ENCODE results near the gene LIPC.

The LIPC gene

DNA sequence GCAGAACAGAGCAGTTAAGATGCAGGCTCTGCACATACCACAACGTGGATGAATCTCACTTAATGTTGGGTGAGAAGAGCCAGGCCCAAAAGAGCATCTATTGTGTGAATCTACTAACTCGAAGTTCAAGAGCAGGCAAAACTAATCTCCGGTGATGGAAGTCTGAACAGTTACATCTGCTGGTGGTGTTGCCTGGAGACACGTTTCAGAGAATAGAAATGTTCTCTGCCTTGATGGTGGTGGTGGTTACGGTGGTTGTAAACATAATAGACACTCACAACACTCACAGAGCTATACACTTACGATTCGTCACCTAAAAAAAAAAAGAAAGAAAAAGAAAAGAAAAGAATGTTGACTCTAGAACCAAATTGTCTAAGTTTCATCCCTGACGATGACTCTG is 86.8 kb downstream of the LIPC start:
- Histone ChIP-seq H3K4me3 (ENCODE audit: low read depth, low read length) (no peak overlapping the region), H2AFZ (ENCODE audit: low read length, unreplicated experiment) (no peak overlapping the region), H3K4me1 (ENCODE audit: control insufficient read depth, insufficient read depth, low read length, unreplicated experiment) (peaks cover 8% of the 10 kb centered on the region), H3K36me3 (ENCODE audit: insufficient read depth, low read length) (no peaks in the 10 kb centered on the region), H3K79me2 (ENCODE audit: control insufficient read depth, insufficient read depth, low read length, unreplicated experiment) (no peaks in the 10 kb centered on the region), H3K27me3 (ENCODE audit: insufficient read depth, low read length) (no peaks in the 10 kb centered on the region), H3K27ac (ENCODE audit: low read depth, low read length) (no peak overlapping the region)

GRCh38 chr15:58519516-58519915 is 87.7 kb downstream of the LIPC start:
- no peak overlapping the region for H2AFZ ChIP-seq (ENCODE audit: low read length, unreplicated experiment)
- no peak overlapping the region for H3K4me3 ChIP-seq (ENCODE audit: low read depth, low read length)
- H3K27me3 ChIP-seq (ENCODE audit: insufficient read depth, low read length) = no peaks in the 10 kb centered on the region
- H3K4me1 ChIP-seq (ENCODE audit: control insufficient read depth, insufficient read depth, low read length, unreplicated experiment) = peaks cover 8% of the 10 kb centered on the region
- no peaks in the 10 kb centered on the region for H3K79me2 ChIP-seq (ENCODE audit: control insufficient read depth, insufficient read depth, low read length, unreplicated experiment)
- H3K27ac ChIP-seq (ENCODE audit: low read depth, low read length) = no peak overlapping the region
- no peaks in the 10 kb centered on the region for H3K36me3 ChIP-seq (ENCODE audit: insufficient read depth, low read length)

DNA sequence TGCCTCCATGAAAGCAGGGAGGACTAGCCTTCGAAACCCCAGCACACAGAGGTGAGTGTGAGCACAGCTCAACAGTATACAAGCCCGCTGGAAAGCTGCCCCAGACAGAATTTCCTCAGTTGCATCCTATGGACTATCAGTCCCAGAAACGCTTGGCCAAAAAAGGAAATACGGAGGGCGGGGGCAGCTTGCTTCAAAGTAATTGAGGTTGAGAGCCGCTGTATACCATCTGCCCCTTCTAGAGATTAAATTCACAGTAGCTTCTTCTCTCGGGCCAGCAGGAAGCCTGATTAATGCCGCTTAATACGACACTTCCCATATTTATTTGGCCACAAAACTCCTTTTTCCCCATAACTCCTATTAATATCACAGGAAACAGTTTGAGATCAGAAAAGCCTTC is 88.7 kb downstream of the LIPC start:
- Histone ChIP-seq H3K4me1 (ENCODE audit: control insufficient read depth, insufficient read depth, low read length, unreplicated experiment) (peaks cover 8% of the 10 kb centered on the region), H2AFZ (ENCODE audit: low read length, unreplicated experiment) (no peak overlapping the region), H3K79me2 (ENCODE audit: control insufficient read depth, insufficient read depth, low read length, unreplicated experiment) (no peaks in the 10 kb centered on the region), H3K4me3 (ENCODE audit: low read depth, low read length) (no peak overlapping the region), H3K27me3 (ENCODE audit: insufficient read depth, low read length) (no peaks in the 10 kb centered on the region), H3K36me3 (ENCODE audit: insufficient read depth, low read length) (no peaks in the 10 kb centered on the region), H3K27ac (ENCODE audit: low read depth, low read length) (no peak overlapping the region)

GRCh38 chr15:58520936-58521292 is 89.1 kb downstream of the LIPC start:
- no peak overlapping the region for H3K4me3 ChIP-seq (ENCODE audit: low read depth, low read length)
- no peak overlapping the region for H2AFZ ChIP-seq (ENCODE audit: low read length, unreplicated experiment)
- H3K27me3 ChIP-seq (ENCODE audit: insufficient read depth, low read length) = no peaks in the 10 kb centered on the region
- H3K36me3 ChIP-seq (ENCODE audit: insufficient read depth, low read length) = no peaks in the 10 kb centered on the region
- peaks cover 8% of the 10 kb centered on the region for H3K4me1 ChIP-seq (ENCODE audit: control insufficient read depth, insufficient read depth, low read length, unreplicated experiment)
- no peaks in the 10 kb centered on the region for H3K79me2 ChIP-seq (ENCODE audit: control insufficient read depth, insufficient read depth, low read length, unreplicated experiment)
- no peak overlapping the region for H3K27ac ChIP-seq (ENCODE audit: low read depth, low read length)

GRCh38 chr15:58521293-58521991 is 89.7 kb downstream of the LIPC start:
- Histone ChIP-seq H2AFZ (ENCODE audit: low read length, unreplicated experiment) (peak overlapping the region; percentile 68), H3K27me3 (ENCODE audit: insufficient read depth, low read length) (no peaks in the 10 kb centered on the region), H3K36me3 (ENCODE audit: insufficient read depth, low read length) (no peaks in the 10 kb centered on the region), H3K4me1 (ENCODE audit: control insufficient read depth, insufficient read depth, low read length, unreplicated experiment) (peaks cover 8% of the 10 kb centered on the region), H3K4me3 (ENCODE audit: low read depth, low read length) (no peak overlapping the region), H3K79me2 (ENCODE audit: control insufficient read depth, insufficient read depth, low read length, unreplicated experiment) (no peaks in the 10 kb centered on the region), H3K27ac (ENCODE audit: low read depth, low read length) (no peak overlapping the region)

- peaks cover 8% of the 10 kb centered on the region for H3K4me1 ChIP-seq (ENCODE audit: control insufficient read depth, insufficient read depth, low read length, unreplicated experiment)
- no peaks in the 10 kb centered on the region for H3K36me3 ChIP-seq (ENCODE audit: insufficient read depth, low read length)
- H3K27me3 ChIP-seq (ENCODE audit: insufficient read depth, low read length) = no peaks in the 10 kb centered on the region
- no peaks in the 10 kb centered on the region for H3K79me2 ChIP-seq (ENCODE audit: control insufficient read depth, insufficient read depth, low read length, unreplicated experiment)
- no peak overlapping the region for H2AFZ ChIP-seq (ENCODE audit: low read length, unreplicated experiment)
- H3K4me3 ChIP-seq (ENCODE audit: low read depth, low read length) = no peak overlapping the region
- no peak overlapping the region for H3K27ac ChIP-seq (ENCODE audit: low read depth, low read length)
These were observed 90.6 kb downstream of the LIPC start for GRCh38 chr15:58522391-58522790.

DNA sequence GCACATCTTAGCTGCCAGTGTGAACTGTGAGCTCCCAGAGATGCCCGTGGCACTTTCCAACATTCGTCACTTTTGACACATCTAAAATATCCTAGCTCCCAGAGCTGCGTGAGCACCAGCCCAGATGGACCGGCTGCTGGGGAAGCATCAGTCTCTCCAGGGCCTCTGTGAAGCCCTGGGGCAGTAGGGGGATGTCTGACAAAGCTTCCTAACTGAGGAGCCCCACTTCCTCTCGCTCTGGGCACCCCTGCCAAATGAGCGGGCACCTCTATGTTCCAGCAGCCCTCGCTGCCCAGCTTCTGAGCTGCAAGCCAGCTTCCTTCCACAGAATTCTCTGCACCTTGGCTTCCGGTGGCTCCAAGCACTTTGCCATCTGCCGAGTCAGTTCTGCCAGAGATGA is 91.1 kb downstream of the LIPC start:
- no peaks in the 10 kb centered on the region for H3K79me2 ChIP-seq (ENCODE audit: control insufficient read depth, insufficient read depth, low read length, unreplicated experiment)
- no peaks in the 10 kb centered on the region for H3K36me3 ChIP-seq (ENCODE audit: insufficient read depth, low read length)
- no peak overlapping the region for H3K27ac ChIP-seq (ENCODE audit: low read depth, low read length)
- H3K4me1 ChIP-seq (ENCODE audit: control insufficient read depth, insufficient read depth, low read length, unreplicated experiment) = peaks cover 8% of the 10 kb centered on the region
- H3K27me3 ChIP-seq (ENCODE audit: insufficient read depth, low read length) = no peaks in the 10 kb centered on the region
- no peak overlapping the region for H2AFZ ChIP-seq (ENCODE audit: low read length, unreplicated experiment)
- no peak overlapping the region for H3K4me3 ChIP-seq (ENCODE audit: low read depth, low read length)

DNA sequence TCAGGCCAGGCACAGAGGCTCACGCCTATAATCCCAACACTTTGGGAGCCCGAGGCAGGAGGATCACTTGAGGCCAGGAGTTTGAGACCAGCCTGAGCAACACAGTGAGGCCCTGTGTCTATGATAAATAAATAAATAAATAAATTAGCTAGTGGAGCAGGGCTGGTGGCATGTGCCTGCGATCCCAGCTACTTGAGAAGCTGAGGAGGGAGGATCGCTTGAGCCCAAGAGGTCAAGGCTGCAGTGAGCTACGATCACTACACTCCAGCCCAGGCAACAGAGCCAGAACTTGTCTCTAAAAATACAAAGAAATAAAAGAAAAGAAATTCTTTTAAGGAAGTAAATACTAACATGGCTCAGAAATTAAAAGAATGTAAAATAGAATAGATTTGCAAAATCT is 91.8 kb downstream of the LIPC start:
- Histone ChIP-seq H3K4me1 (ENCODE audit: control insufficient read depth, insufficient read depth, low read length, unreplicated experiment) (peaks cover 8% of the 10 kb centered on the region), H2AFZ (ENCODE audit: low read length, unreplicated experiment) (no peak overlapping the region), H3K4me3 (ENCODE audit: low read depth, low read length) (no peak overlapping the region), H3K36me3 (ENCODE audit: insufficient read depth, low read length) (no peaks in the 10 kb centered on the region), H3K79me2 (ENCODE audit: control insufficient read depth, insufficient read depth, low read length, unreplicated experiment) (no peaks in the 10 kb centered on the region), H3K27ac (ENCODE audit: low read depth, low read length) (no peak overlapping the region), H3K27me3 (ENCODE audit: insufficient read depth, low read length) (no peaks in the 10 kb centered on the region)

GRCh38 chr15:58524247-58524646 is 92.5 kb downstream of the LIPC start:
- H3K27me3 ChIP-seq (ENCODE audit: insufficient read depth, low read length) = no peaks in the 10 kb centered on the region
- no peak overlapping the region for H3K27ac ChIP-seq (ENCODE audit: low read depth, low read length)
- H2AFZ ChIP-seq (ENCODE audit: low read length, unreplicated experiment) = no peak overlapping the region
- H3K36me3 ChIP-seq (ENCODE audit: insufficient read depth, low read length) = no peaks in the 10 kb centered on the region
- H3K4me1 ChIP-seq (ENCODE audit: control insufficient read depth, insufficient read depth, low read length, unreplicated experiment) = peaks cover 8% of the 10 kb centered on the region
- H3K79me2 ChIP-seq (ENCODE audit: control insufficient read depth, insufficient read depth, low read length, unreplicated experiment) = no peaks in the 10 kb centered on the region
- no peak overlapping the region for H3K4me3 ChIP-seq (ENCODE audit: low read depth, low read length)

DNA sequence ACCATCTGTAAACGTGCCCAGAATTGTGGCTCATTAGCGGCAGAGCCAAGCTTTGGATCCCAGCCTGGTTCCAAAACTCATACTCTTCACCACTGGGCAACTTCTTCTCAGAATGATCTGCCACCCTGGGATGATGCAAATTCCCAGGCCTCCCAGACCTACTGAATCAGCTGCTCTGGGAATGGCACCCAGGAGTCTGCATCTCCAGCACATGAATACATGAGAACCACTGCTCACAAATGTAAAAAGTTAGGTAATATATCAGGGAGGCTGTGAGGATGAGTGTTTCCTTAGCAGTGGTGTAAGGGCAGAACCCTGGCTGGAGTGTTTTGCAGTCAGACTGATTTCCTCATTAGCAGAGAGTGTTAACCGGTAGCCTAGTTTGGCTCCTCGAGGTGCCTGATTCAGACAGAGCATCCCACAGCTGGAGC is 94.2 kb downstream of the LIPC start:
- no peak overlapping the region for H3K4me3 ChIP-seq (ENCODE audit: low read depth, low read length)
- H3K36me3 ChIP-seq (ENCODE audit: insufficient read depth, low read length) = no peaks in the 10 kb centered on the region
- no peak overlapping the region for H2AFZ ChIP-seq (ENCODE audit: low read length, unreplicated experiment)
- H3K27me3 ChIP-seq (ENCODE audit: insufficient read depth, low read length) = no peaks in the 10 kb centered on the region
- H3K79me2 ChIP-seq (ENCODE audit: control insufficient read depth, insufficient read depth, low read length, unreplicated experiment) = no peaks in the 10 kb centered on the region
- H3K27ac ChIP-seq (ENCODE audit: low read depth, low read length) = no peak overlapping the region
- H3K4me1 ChIP-seq (ENCODE audit: control insufficient read depth, insufficient read depth, low read length, unreplicated experiment) = peaks cover 8% of the 10 kb centered on the region

- Histone ChIP-seq H3K4me1 (ENCODE audit: control insufficient read depth, insufficient read depth, low read length, unreplicated experiment) (peaks cover 2% of the 10 kb centered on the region), H2AFZ (ENCODE audit: low read length, unreplicated experiment) (no peak overlapping the region), H3K4me3 (ENCODE audit: low read depth, low read length) (no peak overlapping the region), H3K27me3 (ENCODE audit: insufficient read depth, low read length) (no peaks in the 10 kb centered on the region), H3K79me2 (ENCODE audit: control insufficient read depth, insufficient read depth, low read length, unreplicated experiment) (no peaks in the 10 kb centered on the region), H3K27ac (ENCODE audit: low read depth, low read length) (no peak overlapping the region), H3K36me3 (ENCODE audit: insufficient read depth, low read length) (no peaks in the 10 kb centered on the region)
These were observed 94.9 kb downstream of the LIPC start for GRCh38 chr15:58526647-58527192.

Measured in ACC112 (cell line).